GM19372 (cell line): ENCODE data around the gene GALNT14.
"Not testable (repeated sequence)": the region's sequence is repeated elsewhere in the genome, so short reads cannot be mapped to it uniquely, and the experiment has no call there.

Source experiments
- ATAC-seq: cut with Tn5 transposase; IDR thresholded peaks from one replicate; pipeline ENCODE4 v1.9.1; 2021; ENCODE audit warnings: mild to moderate bottlenecking, low read depth, moderate library complexity; ENCODE audit not compliant: unreplicated experiment

GALNT14 gene

DNA sequence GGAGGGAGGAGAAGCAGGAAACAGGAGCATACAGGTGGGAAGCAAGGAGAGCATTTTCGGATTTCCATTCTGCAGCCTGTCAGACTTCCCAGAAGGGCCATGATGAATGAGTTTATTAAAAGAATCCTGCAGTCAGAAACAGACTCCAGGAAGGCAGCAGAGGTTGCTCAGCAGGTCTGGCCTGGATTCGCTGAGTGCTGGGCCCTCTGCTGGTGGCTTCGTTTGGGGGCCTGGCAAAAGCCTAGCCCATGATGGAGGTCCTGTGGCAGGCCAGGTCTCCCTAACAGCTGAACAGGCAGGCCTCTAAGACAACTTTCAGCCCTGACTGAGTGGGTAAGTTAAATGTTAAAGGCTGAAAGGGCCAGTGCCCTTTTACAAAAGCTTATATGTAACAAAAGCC lies 222.8 kb downstream of the GALNT14 start:
- no peak for ATAC-seq

DNA sequence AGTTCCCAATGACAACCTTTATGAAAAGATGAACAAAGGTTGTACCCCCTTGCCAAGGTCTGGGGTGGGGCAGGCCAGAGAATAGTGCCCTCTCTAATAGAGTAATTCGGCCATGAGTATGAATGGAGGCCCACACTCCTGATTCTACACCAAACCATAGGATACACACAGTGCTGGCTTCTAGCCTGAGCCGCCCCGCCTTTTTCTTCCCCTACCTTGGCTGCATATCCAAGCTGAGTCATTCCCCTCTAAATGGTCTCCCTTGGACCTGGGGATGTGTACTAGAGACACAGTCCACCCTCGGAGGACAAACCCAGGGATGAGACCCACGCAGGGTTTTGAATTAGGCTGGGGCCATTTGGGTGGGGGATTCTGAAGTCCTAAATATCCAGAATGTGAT lies 223.8 kb downstream of the GALNT14 start:
- ATAC-seq = no peak

DNA sequence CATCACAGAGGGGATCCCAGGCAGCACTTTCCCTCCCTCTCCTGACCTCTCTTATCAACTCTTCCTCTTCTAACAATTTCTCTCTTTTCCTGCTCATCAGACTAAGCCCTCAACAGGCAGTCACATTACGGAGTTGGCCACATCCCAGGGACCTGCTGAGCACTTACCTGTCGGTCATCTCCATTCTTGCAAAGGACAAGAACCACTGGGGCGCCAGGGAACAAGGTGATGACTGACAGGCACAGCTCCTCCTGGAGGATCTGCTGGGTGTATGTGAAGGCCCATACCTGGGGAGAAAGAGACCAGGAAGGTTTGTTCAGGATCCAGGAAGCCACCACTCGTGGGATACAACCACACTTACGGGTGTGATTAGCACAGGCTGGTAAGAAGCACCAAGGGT lies 226.2 kb downstream of the GALNT14 start:
- no peak for ATAC-seq

DNA sequence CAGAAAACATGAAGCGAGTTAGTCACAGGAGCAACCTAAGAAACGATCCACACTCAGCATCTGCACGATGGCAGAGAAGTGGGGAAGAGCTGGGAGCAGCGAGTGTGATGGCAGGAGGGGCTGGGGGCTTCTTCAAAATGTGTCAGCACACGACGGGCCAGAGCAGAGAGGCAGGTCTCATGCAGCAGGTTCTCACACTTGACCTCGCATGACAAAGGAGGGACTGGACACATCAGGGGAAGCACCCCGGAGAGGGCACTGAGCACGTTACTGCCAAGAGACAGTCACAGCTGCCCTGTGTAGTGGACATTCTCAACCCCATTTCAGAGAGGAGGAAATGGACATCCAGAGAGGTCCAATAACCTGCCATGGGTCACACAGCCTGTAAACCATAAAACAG lies 226.9 kb downstream of the GALNT14 start:
- ATAC-seq = no peak

DNA sequence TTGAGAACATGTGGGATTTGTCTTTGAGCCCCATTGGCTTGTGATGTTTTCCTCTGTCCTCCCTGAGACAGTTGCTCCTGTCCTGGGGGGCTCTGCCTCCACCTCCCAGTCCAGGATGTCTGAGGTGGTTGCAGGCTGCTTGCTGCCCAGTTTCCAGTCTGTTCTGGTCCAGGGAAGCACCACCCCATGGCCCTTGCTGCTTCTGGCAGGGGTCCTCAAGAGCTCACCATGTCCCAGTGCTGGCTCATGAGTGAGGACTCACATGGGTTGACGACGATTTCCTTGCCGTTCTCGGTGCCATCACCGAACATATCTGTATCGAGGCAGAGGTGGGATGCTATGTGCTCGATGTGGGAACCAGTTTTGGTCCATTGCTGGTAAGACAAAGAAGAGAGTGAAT lies 227.6 kb downstream of the GALNT14 start:
- no peak for ATAC-seq

DNA sequence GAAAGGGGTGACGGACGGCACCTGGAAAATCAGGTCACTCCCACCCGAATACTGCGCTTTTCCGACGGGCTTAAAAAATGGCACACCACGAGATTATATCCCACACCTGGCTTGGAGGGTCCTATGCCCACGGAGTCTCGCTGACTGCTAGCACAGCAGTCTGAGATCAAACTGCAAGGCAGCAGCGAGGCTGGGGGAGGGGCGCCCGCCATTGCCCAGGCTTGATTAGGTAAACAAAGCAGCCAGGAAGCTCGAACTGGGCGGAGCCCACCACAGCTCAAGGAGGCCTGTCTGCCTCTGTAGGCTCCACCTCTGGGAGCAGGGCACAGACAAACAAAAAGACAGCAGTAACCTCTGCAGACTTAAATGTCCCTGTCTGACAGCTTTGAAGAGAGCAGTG lies 233.8 kb downstream of the GALNT14 start:
- not testable (repeated sequence) for ATAC-seq

DNA sequence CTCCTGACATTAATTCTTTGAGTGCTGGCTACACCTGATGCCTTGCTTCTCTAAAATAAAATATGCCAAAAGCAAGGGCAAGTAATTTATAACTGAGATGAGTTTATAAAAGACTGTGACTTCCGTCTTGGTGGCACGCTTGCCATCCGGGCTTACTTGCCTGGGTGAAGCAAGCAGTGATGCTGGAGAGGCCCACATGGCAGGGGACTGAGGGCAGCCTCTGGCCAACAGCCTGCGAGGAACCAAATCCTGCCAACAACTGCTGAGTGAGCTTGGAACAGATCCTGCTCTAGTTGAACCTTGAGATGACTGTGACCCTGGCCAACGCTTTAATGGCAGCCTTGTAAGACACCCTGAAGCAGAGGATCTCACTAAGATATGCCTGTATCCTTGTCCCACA lies 234.9 kb downstream of the GALNT14 start:
- ATAC-seq = no peak

DNA sequence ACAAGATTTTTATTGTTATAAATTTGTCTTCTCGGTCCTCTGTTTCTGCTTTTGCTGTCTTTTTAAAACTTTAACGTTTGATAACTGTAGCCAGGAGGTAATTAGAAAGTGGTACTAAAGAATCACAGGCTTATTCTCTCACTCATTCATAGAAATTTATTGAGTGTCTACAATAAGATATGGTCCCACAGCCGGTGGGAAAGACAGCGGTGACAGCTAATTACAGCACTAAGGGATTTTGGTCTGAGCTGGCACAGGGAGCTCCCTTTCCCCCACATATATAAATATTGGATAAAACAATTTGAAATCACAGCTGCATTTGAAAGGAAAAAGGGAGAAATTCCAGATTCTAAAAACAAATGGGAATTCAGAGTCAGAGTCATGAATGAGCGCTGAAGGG lies 237.9 kb downstream of the GALNT14 start:
- no peak for ATAC-seq

DNA sequence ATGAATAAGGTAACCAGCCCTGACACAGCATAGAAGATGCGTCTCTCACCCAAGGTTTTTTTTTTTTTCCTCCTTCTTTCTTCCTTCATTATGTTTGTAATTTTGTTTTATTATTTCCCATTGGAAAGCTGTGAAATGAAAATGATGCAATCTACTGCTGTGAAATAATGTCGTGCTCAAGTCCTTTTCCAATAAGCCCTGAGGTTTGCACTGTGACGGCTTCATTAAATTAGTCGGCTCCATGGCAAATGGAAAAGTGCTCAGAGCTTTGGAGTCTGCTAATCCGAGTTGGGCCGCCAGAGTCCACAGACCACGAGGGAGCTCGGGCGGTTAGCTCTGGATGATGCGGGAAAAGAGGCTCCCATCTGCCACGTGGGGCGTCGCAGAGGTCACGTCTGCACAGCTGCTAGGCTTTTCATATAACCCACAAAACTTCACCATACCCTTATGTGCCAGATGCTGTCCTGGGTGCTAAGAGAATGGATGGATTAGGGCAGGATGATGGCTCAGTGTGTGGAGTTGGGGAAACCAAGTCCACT lies 238.7 kb downstream of the GALNT14 start:
- ATAC-seq = no peak

DNA sequence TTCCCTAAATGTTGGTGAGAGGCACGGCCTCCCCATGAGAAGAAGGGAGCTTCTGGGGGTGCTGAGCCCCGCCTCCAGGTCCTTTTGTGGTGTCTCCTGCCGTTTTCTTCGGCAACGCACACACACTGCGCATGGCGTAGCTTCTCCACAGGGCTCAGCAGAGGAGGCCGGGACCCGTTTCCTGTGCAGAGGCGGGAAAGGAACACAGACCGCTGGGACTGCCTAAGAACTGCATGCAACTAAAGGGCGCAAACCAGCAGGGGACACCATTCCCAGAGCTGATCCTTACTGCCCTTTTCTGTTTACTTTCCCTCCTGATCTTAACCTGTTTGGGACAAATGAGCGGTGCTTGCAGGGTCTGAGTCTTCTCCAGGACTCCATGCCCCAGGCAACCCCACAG lies 240.7 kb downstream of the GALNT14 start:
- no peak for ATAC-seq

DNA sequence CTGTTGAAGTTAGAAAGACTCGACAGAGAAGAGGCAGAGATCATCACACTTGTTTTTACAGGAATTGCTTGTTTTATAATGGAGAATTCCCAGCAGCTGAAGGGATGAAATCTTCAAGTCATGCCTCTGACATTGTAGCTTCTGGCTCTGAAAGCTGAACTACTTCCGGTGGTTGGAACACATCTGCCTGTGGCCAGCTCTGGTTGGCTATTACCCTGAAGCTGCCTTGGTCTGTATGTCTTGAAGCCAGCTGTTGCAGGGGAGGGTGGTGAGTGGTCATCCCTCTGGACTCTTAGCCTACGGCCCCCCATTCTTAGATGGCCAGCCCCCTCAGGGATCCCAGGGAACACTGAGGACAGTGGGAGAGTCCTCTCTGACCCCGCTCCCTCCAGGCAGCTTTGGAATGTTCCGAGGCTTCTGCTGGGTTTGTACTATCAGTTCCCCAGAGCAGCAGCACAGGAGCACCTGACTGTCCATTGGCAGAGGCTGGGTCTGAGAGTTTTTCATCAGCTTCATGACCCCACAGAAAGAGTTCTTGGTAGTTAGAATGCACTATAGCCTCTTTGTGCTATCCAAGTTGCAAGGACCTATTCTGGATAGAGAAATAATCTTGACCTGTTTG lies 243.6 kb downstream of the GALNT14 start:
- ATAC-seq = peak; percentile 70

DNA sequence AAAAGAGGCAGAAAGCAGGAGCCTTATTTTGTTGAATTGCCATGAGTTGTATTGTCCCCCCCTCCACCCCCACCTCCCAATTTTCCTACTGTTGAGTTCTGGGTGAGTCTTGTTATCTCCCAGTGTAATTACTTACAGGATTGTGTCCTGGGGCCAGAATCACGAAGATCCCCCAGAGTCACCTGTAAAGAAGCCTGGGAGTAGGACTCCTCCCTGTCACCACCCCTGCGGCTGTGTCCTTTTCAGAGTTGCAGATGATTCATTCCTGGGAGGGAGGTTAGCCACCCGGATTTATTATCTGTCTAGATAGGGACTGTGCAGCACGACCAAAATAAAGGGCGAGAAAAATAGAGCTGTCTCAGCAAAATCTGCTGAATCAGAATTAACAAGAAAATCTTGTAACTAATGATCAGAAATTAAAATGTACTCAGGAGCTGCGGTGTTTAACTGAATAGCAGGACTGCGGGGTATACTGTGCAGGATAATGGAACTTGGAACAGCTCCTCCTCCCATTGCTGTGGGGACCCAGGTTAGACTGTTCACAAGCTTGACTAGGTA lies 249.3 kb downstream of the GALNT14 start:
- no peak for ATAC-seq

DNA sequence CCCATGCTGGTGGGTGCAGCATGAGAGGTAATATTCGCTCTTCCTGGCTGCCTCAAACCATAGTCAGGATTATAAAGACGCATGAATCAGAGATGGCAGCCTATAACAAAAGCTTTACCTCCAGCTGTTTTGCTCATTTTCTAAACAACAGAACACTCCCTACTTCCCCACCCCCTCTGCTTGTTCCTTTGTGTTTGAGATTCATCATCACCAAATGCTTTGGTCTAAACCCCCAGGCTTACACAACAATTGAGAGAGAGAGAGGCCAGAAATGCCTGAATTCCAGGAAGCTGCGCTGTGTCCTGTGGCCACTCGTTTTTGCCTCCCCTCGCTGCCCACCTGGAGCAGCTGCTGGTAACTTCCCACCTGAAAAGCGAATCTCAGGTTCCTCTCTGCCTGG lies 252.2 kb downstream of the GALNT14 start:
- ATAC-seq = no peak

DNA sequence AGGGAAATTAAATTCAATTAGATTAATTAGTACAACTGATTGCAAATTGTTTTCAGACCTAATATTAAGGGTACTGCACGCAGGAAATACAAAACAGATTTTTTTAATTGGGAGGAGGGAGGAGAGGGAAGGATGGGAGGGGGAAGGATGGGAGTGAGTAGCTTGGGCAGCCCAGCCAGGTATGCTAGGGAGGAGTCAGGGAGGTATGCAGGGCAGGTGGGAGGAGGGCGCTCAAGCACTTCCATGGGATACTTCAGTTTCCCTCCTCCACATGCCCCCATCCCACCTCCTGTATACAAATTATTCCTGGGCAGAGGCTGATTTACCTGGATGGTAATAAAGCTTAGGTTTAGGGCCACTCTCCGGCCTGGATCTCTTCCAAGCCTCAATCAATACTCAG lies 254.4 kb downstream of the GALNT14 start:
- ATAC-seq = no peak

DNA sequence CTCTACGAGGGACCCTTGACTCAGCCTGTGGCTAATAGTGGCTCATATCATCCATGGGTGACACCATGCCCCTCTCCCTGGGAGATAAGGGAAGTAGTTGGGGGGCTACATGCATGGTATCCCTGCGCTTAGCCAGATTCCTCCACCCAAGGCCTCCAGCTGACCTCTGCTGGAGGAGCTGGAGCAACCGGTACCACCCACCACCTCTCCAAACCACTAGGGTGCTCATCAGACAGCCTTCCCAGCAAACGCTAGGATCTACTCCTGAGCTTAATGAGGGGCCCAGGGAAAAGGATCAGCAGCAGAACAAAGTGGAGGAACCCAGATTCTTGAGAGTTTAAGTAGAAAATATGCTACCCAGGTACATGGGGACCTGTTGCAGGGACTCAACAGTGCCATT lies 255.1 kb downstream of the GALNT14 start:
- no peak for ATAC-seq

DNA sequence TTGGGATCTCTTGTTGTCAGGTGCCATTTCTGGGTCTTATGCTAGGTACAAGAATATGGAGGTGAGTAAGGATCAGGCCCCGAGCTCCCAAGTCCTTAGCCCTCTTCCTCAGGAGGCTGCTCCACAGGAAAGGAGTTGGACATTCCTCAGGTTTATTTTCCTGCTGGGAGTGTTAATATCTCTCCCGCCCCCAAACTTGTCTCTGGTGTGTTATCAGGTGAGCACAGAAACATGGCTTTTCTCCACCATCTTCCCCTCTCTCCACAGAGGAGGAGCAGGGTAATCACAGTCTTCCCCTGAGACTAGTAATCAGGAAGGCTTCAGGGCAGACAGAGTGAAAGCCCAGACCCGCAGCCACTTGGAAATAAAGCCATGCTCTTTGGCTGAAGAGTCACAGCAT lies 257.7 kb downstream of the GALNT14 start:
- ATAC-seq = no peak

DNA sequence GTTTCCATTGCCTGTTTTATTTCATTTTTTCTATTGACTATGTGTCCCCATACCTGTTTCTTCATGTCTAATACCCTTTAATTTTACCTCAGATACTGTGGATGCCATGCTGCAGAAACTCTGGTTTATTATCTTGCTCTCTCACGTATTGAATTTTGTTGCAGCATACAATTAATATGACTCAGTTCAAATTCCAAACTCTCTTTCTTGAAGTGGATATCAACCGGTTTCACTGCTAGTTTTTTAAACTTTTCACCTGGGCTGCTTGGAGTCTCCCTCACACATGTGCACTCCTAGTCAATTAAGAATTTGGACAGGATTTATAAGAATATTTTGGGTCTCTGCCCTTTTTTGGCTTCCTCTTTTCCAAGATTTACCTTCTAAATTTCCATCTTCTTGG lies 260.4 kb downstream of the GALNT14 start:
- ATAC-seq = no peak

DNA sequence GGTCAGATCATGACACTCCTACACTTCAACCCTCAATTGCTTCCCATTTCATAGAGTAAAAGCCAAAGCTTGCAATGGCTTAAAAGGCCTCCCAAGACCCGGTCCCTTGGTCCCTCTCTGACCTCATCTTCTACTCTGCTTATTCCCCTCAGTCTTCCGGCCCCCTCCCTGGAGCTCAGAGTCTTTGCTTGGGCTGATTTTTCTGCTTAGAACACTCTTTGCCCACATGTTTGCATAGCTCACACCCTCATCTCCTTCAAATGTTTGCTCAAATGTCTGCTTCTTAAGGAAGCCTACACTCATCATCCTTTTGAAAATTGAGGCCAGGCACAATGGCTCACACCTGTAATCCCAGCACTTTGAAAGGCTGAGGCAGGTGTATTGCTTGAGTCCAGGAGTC lies 265.4 kb downstream of the GALNT14 start:
- ATAC-seq = no peak

DNA sequence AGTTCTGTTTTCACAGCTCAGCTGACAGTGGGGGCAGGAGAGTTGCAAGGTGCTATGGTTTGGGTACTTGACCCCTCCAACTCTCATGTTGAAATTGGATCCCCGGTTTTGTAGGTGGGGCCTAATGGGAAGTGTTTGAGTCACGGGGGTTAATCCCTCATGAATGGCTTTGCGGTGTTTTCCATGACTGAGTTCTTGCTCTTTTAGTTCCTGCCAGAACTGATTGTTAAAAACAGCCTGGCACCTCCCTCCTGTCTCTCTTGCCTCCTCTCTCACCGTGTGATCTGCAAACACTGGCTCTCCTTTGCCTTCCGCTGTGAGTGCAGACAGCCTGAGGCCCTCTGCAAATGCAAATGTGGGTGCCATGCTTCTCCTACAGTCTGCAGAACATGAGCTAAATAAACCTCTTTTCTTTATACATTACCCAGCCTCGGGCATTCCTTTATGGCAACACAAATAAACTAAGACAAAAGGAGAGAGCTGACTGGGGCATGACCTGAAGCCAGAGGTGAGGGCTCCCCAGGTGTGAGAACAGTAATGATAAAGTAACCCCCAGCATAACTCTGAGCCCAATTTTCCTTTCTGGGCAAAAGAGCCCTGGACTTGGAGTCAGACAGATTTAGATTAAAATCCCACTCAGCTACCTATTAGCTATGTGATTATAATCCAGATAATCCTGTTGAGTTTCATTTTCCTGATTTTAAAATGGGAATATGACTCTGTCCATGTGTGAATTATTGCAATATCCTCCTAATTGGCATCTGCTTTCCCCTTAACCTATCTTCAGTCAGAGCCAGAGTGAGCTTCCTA lies 266.1 kb downstream of the GALNT14 start:
- no peak for ATAC-seq

DNA sequence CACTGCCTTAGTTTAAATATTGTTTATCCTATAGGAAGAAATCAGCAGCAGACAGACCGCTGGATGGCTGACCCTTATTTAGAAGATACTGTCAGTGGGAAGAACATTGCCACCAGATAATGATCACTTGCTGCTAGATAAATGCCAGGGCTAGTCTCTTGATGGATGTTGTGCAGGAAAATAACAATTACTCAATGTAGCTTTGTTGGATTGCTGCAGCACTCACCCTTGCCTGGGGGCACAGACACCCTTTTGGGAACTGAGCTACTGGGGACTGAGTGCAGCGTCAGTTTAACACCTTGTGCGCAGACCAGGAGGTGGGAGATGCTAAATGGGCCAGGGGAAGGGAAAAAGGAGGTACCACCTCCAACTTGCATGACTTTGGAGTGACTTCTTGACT lies 266.8 kb downstream of the GALNT14 start:
- no peak for ATAC-seq

DNA sequence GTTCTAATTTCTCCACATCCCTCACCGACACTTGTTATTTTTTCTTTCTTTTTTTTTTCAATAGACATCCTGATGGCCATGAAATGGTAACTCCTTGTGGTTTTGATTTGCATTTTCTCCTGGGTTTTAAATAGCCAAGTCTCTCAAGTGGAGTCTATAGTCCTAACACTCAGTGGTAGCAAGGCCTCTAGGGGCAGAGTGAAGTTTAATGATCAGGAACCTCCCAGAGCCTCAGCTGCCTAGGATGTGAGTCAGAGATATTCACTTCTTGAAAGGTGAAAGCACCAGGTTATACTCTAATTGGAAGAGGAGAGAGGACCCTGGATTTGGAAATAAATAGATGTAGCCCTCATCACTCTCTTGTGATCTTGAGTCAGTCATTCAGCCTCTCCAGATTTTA lies 268.3 kb downstream of the GALNT14 start:
- ATAC-seq = no peak

DNA sequence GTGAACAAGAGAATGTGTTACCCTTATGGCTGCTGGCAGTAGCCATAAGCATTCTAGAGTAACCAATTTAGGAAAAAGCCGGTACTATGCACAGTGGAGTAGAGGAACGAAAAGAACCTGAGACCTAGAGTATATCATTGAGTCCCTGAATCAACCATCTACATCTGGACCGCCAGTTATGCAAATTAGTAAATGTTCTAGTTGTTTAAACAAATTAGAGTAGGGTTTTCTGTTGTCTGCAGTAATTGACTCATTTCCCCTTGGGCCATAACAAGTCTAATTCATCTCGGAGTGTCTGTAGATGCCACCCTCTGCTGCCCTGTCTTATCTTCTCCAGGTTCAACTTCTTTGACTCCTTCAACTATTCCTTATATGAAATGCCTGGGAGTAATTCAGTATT lies 270.9 kb downstream of the GALNT14 start:
- no peak for ATAC-seq
